ENCODE data around the gene C1orf232.

DNA sequence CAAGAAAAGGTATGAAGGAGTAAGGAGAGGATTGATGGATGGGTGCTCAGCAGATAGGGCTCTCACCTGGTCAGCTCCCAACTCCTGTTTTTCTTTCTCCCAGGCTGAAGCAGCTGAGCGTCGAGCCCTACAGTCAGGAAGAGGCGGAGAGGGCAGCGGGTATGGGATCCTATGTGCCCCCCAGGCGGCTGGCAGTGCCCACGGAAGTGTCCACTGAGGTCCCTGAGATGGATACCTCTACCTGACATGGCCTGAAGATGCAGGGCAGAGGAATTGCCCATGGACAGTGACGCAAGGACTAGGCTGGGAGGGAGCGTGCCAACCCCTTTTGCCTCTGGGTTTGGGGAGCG lies 1.7 kb upstream of the C1orf232 start:
- TF ChIP-seq, protein P1, sequence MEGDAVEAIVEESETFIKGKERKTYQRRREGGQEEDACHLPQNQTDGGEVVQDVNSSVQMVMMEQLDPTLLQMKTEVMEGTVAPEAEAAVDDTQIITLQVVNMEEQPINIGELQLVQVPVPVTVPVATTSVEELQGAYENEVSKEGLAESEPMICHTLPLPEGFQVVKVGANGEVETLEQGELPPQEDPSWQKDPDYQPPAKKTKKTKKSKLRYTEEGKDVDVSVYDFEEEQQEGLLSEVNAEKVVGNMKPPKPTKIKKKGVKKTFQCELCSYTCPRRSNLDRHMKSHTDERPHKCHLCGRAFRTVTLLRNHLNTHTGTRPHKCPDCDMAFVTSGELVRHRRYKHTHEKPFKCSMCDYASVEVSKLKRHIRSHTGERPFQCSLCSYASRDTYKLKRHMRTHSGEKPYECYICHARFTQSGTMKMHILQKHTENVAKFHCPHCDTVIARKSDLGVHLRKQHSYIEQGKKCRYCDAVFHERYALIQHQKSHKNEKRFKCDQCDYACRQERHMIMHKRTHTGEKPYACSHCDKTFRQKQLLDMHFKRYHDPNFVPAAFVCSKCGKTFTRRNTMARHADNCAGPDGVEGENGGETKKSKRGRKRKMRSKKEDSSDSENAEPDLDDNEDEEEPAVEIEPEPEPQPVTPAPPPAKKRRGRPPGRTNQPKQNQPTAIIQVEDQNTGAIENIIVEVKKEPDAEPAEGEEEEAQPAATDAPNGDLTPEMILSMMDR (IDR thresholded peaks at IDR 0.05; ENCODE audit: control extremely low read depth in 1 of 3, insufficient read depth in 1 of 3, low read depth in 1 of 3, low read length in 3 of 3): no peak
- TF ChIP-seq SP4 (IDR thresholded peaks at IDR 0.05; ENCODE audit: low read length) (no peak), MAFK (IDR thresholded peaks at IDR 0.05; ENCODE audit: low read depth, low read length) (no peak), SIN3A (conservative IDR thresholded peaks at IDR 0.05 in 1 of 2, IDR thresholded peaks at IDR 0.05 in 1 of 2; ENCODE audit: low read depth in 1 of 2, low read length in 2 of 2) (no peak), TCF12 (IDR thresholded peaks at IDR 0.05; ENCODE audit: low read depth, low read length) (no peak)

All from H1 (cell line).